A673 (cell line): ENCODE results near the gene SAYSD1. TPM values are rescaled to one million over a fixed set of nuclear protein-coding genes. Genes with fewer than 3 reads are reported as not detected.

Experiments
- BruUV-seq: library from RNA; stranded (reverse); fragments of 400-500 nt; replicated peaks from 2 replicates; lab custom pipeline; 2021; lab: Mats Ljungman, UMichigan
- CTCF ChIA-PET: fragments of 300-600 bp; sonication (Branson Sonifier 250); formaldehyde crosslinking; loops from one replicate; lab custom pipeline; 2022; ENCODE audit warnings: antibody characterized with exemption; lab: Charles Lee
- POLR2A ChIA-PET: fragments of 300-600 bp; sonication (Branson Sonifier 250); formaldehyde crosslinking; loops from one replicate; lab custom pipeline; 2022; ENCODE audit warnings: antibody characterized with exemption; ENCODE audit not compliant: low non-redundant PET; lab: Charles Lee
- DNase-seq: peaks from one replicate; pipeline ENCODE4 v3.0.0-alpha.2; 2015; ENCODE audit warnings: low spot score
- H3K27ac ChIP-seq: fragments of 200-600 bp; sonication (generic); 2 replicates; pipeline ENCODE4 v1.5.1; 2016; ENCODE audit warnings: mixed run types, low read depth, mild to moderate bottlenecking, mixed read lengths, antibody characterized with exemption, low read length; ENCODE audit not compliant: poor library complexity, severe bottlenecking
- H3K27me3 ChIP-seq: fragments of 200-600 bp; sonication (generic); replicated peaks from 2 replicates; pipeline ENCODE4 v1.6.1; 2017; ENCODE audit warnings: mixed run types, low read depth, mild to moderate bottlenecking, mixed read lengths, antibody characterized with exemption, low read length; ENCODE audit not compliant: insufficient read depth, poor library complexity
- H3K36me3 ChIP-seq: fragments of 200-600 bp; sonication (generic); 2 replicates; pipeline ENCODE4 v1.6.1; 2016; ENCODE audit warnings: mixed run types, mild to moderate bottlenecking, mixed read lengths, antibody characterized with exemption, low read length; ENCODE audit not compliant: insufficient read depth, poor library complexity, severe bottlenecking
- H3K4me1 ChIP-seq: fragments of 200-600 bp; sonication (generic); 2 replicates; pipeline ENCODE4 v1.6.1; 2017; ENCODE audit warnings: mixed run types, mild to moderate bottlenecking, mixed read lengths, antibody characterized with exemption, low read length; ENCODE audit not compliant: insufficient read depth, poor library complexity, severe bottlenecking
- H3K4me3 ChIP-seq: fragments of 200-600 bp; sonication (generic); 2 replicates; pipeline ENCODE4 v1.5.1; 2016; ENCODE audit warnings: low read depth, mixed run types, mild to moderate bottlenecking, mixed read lengths, low read length; ENCODE audit not compliant: poor library complexity, severe bottlenecking
- H3K9me3 ChIP-seq: fragments of 200-600 bp; sonication (generic); 2 replicates; pipeline ENCODE4 v1.6.1; 2016; ENCODE audit warnings: mixed run types, low read depth, mild to moderate bottlenecking, mixed read lengths, antibody characterized with exemption, low read length; ENCODE audit not compliant: poor library complexity, severe bottlenecking
- EZH2 ChIP-seq: fragments of 200-600 bp; sonication (generic); IDR thresholded peaks from 2 replicates; pipeline ENCODE4 v1.6.1; 2017; ENCODE audit warnings: borderline replicate concordance, low read depth, mild to moderate bottlenecking, mixed read lengths, antibody characterized with exemption, low read length; ENCODE audit not compliant: poor library complexity, severe bottlenecking
- intact Hi-C: fragments of 100-400 bp; cut with micrococcal nuclease; formaldehyde crosslinking; loops from one replicate; pipeline ENCODE4 v1.10.0; 2022; ENCODE audit not compliant: unreplicated experiment
- total RNA-seq: library from RNA; stranded (reverse); gene quantifications from 2 replicates; pipeline ENCODE4 v1.2.3, GENCODE V29; 2021
- TF ChIP-seq, protein P1 (sequence below): fragments of 300-800, 200-600 bp; sonication (generic); conservative IDR thresholded peaks from 2 replicates; pipeline ENCODE4 v1.5.1; 2017; ENCODE audit warnings: low read depth, mild to moderate bottlenecking, antibody characterized with exemption, low read length, moderate library complexity, mixed read lengths

Gene SAYSD1
- total RNA-seq, 1 experiment from 2014 or later = 16.2 TPM

GRCh38 chr6:39059496-39060310, 55.3 kb downstream of the SAYSD1 start:
- intact Hi-C loops = no loop called here
- ChIA-PET CTCF (no interaction called here), POLR2A (no interaction called here)
- peak; percentile 12 for DNase-seq
- no TSS peak for BruUV-seq
- no peak overlapping the region for H3K27ac ChIP-seq
- peaks cover 13% of the 10 kb centered on the region for H3K27me3 ChIP-seq
- H3K36me3 ChIP-seq = no peaks in the 10 kb centered on the region
- H3K9me3 ChIP-seq = no peaks in the 10 kb centered on the region
- no peak overlapping the region for H3K4me3 ChIP-seq
- TF ChIP-seq, protein P1, sequence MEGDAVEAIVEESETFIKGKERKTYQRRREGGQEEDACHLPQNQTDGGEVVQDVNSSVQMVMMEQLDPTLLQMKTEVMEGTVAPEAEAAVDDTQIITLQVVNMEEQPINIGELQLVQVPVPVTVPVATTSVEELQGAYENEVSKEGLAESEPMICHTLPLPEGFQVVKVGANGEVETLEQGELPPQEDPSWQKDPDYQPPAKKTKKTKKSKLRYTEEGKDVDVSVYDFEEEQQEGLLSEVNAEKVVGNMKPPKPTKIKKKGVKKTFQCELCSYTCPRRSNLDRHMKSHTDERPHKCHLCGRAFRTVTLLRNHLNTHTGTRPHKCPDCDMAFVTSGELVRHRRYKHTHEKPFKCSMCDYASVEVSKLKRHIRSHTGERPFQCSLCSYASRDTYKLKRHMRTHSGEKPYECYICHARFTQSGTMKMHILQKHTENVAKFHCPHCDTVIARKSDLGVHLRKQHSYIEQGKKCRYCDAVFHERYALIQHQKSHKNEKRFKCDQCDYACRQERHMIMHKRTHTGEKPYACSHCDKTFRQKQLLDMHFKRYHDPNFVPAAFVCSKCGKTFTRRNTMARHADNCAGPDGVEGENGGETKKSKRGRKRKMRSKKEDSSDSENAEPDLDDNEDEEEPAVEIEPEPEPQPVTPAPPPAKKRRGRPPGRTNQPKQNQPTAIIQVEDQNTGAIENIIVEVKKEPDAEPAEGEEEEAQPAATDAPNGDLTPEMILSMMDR = no peak
- no peak for TF ChIP-seq EZH2
- H3K4me1 ChIP-seq = no peaks in the 10 kb centered on the region

DNA sequence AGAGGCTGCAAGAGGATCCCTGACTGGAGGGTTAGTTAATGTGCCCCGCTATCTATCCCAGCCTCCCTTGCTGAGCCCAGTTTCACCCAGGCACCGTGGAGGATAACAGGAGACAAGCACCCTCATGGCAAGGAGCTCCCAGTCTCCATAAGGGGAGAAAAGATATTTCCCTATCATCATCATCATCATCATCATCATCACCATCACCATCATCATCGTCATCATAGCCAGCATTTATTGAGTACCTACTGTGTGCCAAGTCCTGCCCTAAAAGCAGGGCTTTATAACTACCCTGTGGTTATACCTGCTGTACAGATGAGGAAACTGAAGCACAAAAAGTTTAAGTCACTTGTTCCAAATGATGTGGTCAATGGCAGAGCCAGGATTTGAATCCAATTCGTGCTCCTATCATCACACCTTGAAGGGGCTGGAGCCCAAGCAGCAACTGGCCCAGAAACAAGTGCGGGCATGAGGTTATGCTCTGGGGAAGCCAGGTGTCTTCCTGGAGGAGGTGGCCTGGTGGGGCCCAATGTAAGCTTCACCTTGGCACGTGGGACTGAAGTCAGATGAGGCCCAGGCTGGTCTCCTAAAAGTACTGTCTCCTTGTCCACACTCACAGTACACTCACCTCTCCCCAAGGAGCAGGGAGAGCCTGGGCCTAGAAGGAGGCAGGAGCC, 56.4 kb downstream of the SAYSD1 start:
- POLR2A ChIA-PET = no interaction called here
- Histone ChIP-seq H3K36me3 (no peaks in the 10 kb centered on the region), H3K4me3 (no peak overlapping the region), H3K27ac (no peak overlapping the region), H3K4me1 (no peaks in the 10 kb centered on the region), H3K27me3 (peaks cover 13% of the 10 kb centered on the region), H3K9me3 (no peaks in the 10 kb centered on the region)
- DNase-seq = no peak
- TF ChIP-seq, protein P1 = no peak
- no peak for TF ChIP-seq EZH2
- no TSS peak for BruUV-seq
- CTCF ChIA-PET = no interaction called here
- intact Hi-C loops = no loop called here

DNA sequence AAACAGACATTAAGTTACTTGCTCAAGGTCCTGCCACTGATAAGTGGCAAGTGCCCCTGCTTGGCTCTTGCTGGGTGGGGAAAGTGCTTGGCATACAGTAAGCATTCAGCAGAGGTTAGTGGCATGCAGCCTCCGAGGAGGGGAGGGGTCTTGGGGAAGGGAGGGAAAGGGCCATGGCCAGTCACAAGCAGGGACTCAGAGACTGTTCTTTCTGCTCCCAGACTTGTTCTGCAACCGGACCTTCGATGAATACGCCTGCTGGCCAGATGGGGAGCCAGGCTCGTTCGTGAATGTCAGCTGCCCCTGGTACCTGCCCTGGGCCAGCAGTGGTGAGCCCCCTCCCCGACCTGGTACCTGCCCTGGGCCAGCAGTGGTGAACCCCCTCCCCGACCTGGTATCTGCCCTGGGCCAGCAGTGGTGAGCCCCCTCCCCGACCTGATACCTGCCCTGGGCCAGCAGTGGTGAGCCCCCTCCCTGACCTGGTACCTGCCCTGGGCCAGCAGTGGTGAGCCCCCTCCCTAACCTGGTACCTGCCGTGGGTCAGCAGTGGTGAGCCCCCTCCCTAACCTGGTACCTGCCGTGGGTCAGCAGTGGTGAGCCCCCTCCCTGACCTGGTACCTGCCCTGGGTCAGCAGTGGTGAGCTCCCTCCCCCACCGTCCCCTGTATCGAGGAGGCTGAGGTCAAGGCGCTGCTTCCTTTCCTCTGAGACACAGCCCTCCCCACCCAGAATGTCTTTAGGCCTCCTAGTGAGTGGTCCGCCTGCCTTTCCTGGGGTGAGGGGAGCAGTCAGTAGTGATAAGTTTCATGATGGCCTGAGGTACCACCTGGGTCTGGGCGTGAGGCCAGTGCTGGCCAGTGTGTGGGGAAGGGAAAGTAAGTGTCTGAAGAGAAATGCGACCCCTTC, 57.5 kb downstream of the SAYSD1 start:
- no peaks in the 10 kb centered on the region for H3K36me3 ChIP-seq
- DNase-seq = no peak
- TF ChIP-seq EZH2 = no peak
- TF ChIP-seq, protein P1 = no peak
- ChIA-PET POLR2A (interaction anchor here (0.6 kb wide), 1 partner anchor 219 kb away, joined by 5 read pairs; no protein-coding TSS in a partner anchor), CTCF (no interaction called here)
- intact Hi-C loops = no loop called here
- no peak overlapping the region for H3K4me3 ChIP-seq
- peaks cover 13% of the 10 kb centered on the region for H3K27me3 ChIP-seq
- no peaks in the 10 kb centered on the region for H3K4me1 ChIP-seq
- no TSS peak for BruUV-seq
- H3K27ac ChIP-seq = no peak overlapping the region
- H3K9me3 ChIP-seq = no peaks in the 10 kb centered on the region
